Gastroesophageal sphincter (tissue), 4 donors: Measurements from ENCODE around the gene TNRC6A. TPM values are rescaled to one million over a fixed set of nuclear protein-coding genes. Genes with fewer than 3 reads are reported as not detected.
A peak's percentile ranks its signal among the peaks of the same experiment; 100 is the strongest.

Experiments
- ATAC-seq: fragments of 150-250 bp; one replicate; pipeline ENCODE4 v1.9.1; 2016; ENCODE audit warnings: mild to moderate bottlenecking, moderate library complexity
- H3K27ac ChIP-seq, 4 donors: fragments of 200-600 bp; sonication (generic) in 3 of 4; 1 replicate in 3 of 4; 2 replicates in 1 of 4; pipeline ENCODE4 v1.5.1; 2016 to 2019
- H3K27me3 ChIP-seq: fragments of 200-600 bp; sonication (generic); one replicate; pipeline ENCODE4 v1.5.1; 2019
- H3K36me3 ChIP-seq, 2 donors: fragments of 200-600 bp; sonication (generic); one replicate each; pipeline ENCODE4 v1.5.1; 2019; ENCODE audit warnings: control low read depth in 1 of 2
- H3K4me1 ChIP-seq, 3 donors: fragments of 200-600 bp; sonication (generic); 1 replicate in 2 of 3; 2 replicates in 1 of 3; pipeline ENCODE4 v1.5.1; 2016 to 2019; ENCODE audit warnings: control low read depth in 2 of 3
- H3K4me3 ChIP-seq, 2 donors: fragments of 200-600 bp; sonication (generic); one replicate each; pipeline ENCODE4 v1.5.1; 2019; ENCODE audit warnings: mild to moderate bottlenecking in 1 of 2, moderate library complexity in 1 of 2
- H3K9me3 ChIP-seq, 3 donors: fragments of 200-600 bp; sonication (generic); one replicate each; pipeline ENCODE4 v1.5.1; 2017 to 2019; ENCODE audit warnings: control low read depth in 2 of 3
- CTCF ChIP-seq, 4 experiments: fragments of 200-600 bp in 2 of 4; fragments of 450-650 bp in 2 of 4; sonication (generic) in 1 of 4; IDR thresholded peaks; one replicate each; pipeline ENCODE4 v1.5.1; 2017 to 2019; ENCODE audit warnings: antibody characterized with exemption in 4 of 4, mild to moderate bottlenecking in 2 of 4, moderate library complexity in 2 of 4
- EP300 ChIP-seq: sonication (generic); formaldehyde crosslinking; IDR thresholded peaks from one replicate; pipeline ENCODE4 v1.6.1; 2017; ENCODE audit warnings: antibody characterized with exemption, mild to moderate bottlenecking
- POLR2A ChIP-seq, 2 donors: fragments of 450-650 bp; IDR thresholded peaks; one replicate each; pipeline ENCODE4 v1.6.1; 2017; ENCODE audit warnings: antibody characterized with exemption in 2 of 2, mild to moderate bottlenecking in 2 of 2, moderate library complexity in 1 of 2
- POLR2AphosphoS5 ChIP-seq: sonication (generic); formaldehyde crosslinking; IDR thresholded peaks from one replicate; pipeline ENCODE4 v1.6.1; 2017; ENCODE audit warnings: antibody characterized with exemption
- WGBS, 2 donors: methylation state at CpG; one replicate each; pipeline ENCODE4 v1.1.5; 2018; ENCODE audit warnings: low coverage in 1 of 2; 5-methylcytosine and 5-hydroxymethylcytosine counted together
- total RNA-seq, 4 donors: library from RNA; depleted of rRNA; stranded (reverse); fragments of >200 nt; gene quantifications; one replicate each; pipeline ENCODE4 v1.1.0, GENCODE V29; 2016

TNRC6A gene
- total RNA-seq, 4 donors from 2014 or later = 33.4 to 71.1 (median 58.6) TPM

- Histone ChIP-seq H3K27ac (no peak overlapping the region), H3K9me3 (no peaks in the 10 kb centered on the region), H3K36me3 (no peaks in the 10 kb centered on the region), H3K4me3 (no peak overlapping the region), H3K27me3 (no peaks in the 10 kb centered on the region), H3K4me1 (peaks cover 0 to 15% (median 0%) of the 10 kb centered on the region in 3 donors)
- WGBS, 2 donors = 87 to 90% methylated on average over 3 to 4 of the region's 6 CpGs
- TF ChIP-seq POLR2A (IDR thresholded peaks at IDR 0.05) (no peak), EP300 (no peak), CTCF (IDR thresholded peaks at IDR 0.05) (no peak), POLR2AphosphoS5 (no peak)
- no peak for ATAC-seq
Measured at GRCh38 chr16:24718967-24719521, 10.4 kb upstream of the TNRC6A start.

GRCh38 chr16:24721830-24722238 lies 7.6 kb upstream of the TNRC6A start:
- WGBS, 2 donors = 85 to 100% methylated on average over 4 to 6 of the region's 6 CpGs
- H3K27ac ChIP-seq = no peak overlapping the region
- ATAC-seq = no peak
- H3K36me3 ChIP-seq = no peaks in the 10 kb centered on the region
- H3K9me3 ChIP-seq = no peaks in the 10 kb centered on the region
- H3K4me1 ChIP-seq = peaks cover 0 to 15% (median 0%) of the 10 kb centered on the region in 3 donors
- no peaks in the 10 kb centered on the region for H3K27me3 ChIP-seq
- no peak for TF ChIP-seq POLR2AphosphoS5
- TF ChIP-seq POLR2A (IDR thresholded peaks at IDR 0.05) = no peak
- no peak for TF ChIP-seq EP300
- no peak overlapping the region for H3K4me3 ChIP-seq

- H3K4me3 ChIP-seq = no peak overlapping the region
Measured at GRCh38 chr16:24723663-24724062, 5.8 kb upstream of the TNRC6A start.

GRCh38 chr16:24728011-24728410 lies 1.4 kb upstream of the TNRC6A start:
- no peak overlapping the region for H3K4me3 ChIP-seq
- ATAC-seq = no peak
- peaks cover 4 to 29% (median 12%) of the 10 kb centered on the region in 3 donors for H3K4me1 ChIP-seq
- WGBS, 2 donors = 94 to 97% methylated on average over 9 to 16 of the region's 18 CpGs
- no peaks in the 10 kb centered on the region for H3K9me3 ChIP-seq
- no peaks in the 10 kb centered on the region for H3K27me3 ChIP-seq
- TF ChIP-seq POLR2AphosphoS5 = no peak
- no peak for TF ChIP-seq EP300
- TF ChIP-seq CTCF (IDR thresholded peaks at IDR 0.05) = no peak
- TF ChIP-seq POLR2A (IDR thresholded peaks at IDR 0.05) = no peak
- peaks cover 0 to 6% of the 10 kb centered on the region in 2 donors for H3K36me3 ChIP-seq
- H3K27ac ChIP-seq = no peak overlapping the region

More at GRCh38 chr16:24723663-24724062, 5.8 kb upstream of the TNRC6A start:
- Histone ChIP-seq H3K27me3 (no peaks in the 10 kb centered on the region), H3K4me1 (peaks cover 0 to 2% (median 0%) of the 10 kb centered on the region in 3 donors), H3K36me3 (no peaks in the 10 kb centered on the region), H3K27ac (no peak overlapping the region), H3K9me3 (no peaks in the 10 kb centered on the region)
- TF ChIP-seq POLR2AphosphoS5 (no peak), CTCF (IDR thresholded peaks at IDR 0.05) (no peak), POLR2A (IDR thresholded peaks at IDR 0.05) (no peak), EP300 (no peak)
- no peak for ATAC-seq

- peak overlapping the region; percentile 75 to 77 for H3K4me3 ChIP-seq
- no peak for ATAC-seq
- peak overlapping the region; percentile 81 to 98 (median 96) for H3K27ac ChIP-seq
- peaks cover 4 to 38% (median 19%) of the 10 kb centered on the region in 3 donors for H3K4me1 ChIP-seq
- peak in 1 of 4 experiments; percentile 3 for TF ChIP-seq CTCF (IDR thresholded peaks at IDR 0.05)
- no peak for TF ChIP-seq EP300
- H3K36me3 ChIP-seq = peaks cover 0 to 10% of the 10 kb centered on the region in 2 donors
- no peaks in the 10 kb centered on the region for H3K27me3 ChIP-seq
- no peaks in the 10 kb centered on the region for H3K9me3 ChIP-seq
- WGBS, 2 donors = 6 to 10% methylated on average over 8 of the region's 8 CpGs
Measured at GRCh38 chr16:24728891-24729242, 584 bp upstream of the TNRC6A start.
